Prostate gland (tissue), 2 donors: ENCODE data around the gene GRID1. TPM values are rescaled to one million over a fixed set of nuclear protein-coding genes. Genes with fewer than 3 reads are reported as not detected.

Experiments used
- DNase-seq: peaks from one replicate; pipeline ENCODE4 v3.0.0-alpha.2; 2019; ENCODE audit warnings: low spot score
- H3K27ac ChIP-seq, 2 donors: fragments of 200-600 bp; sonication (generic); 2 replicates each; pipeline ENCODE4 v1.5.1; 2017 to 2019
- H3K27me3 ChIP-seq: fragments of 200-600 bp; sonication (generic); replicated peaks from 2 replicates; pipeline ENCODE4 v1.5.1; 2019; ENCODE audit not compliant: insufficient read depth
- H3K36me3 ChIP-seq, 2 donors: fragments of 200-600 bp; sonication (generic); 1 replicate in 1 of 2; 2 replicates in 1 of 2; pipeline versions ENCODE4 v1.5.1 to v1.8.1; 2017 to 2019
- H3K4me1 ChIP-seq: fragments of 200-600 bp; sonication (generic); replicated peaks from 2 replicates; pipeline ENCODE4 v1.5.1; 2019
- H3K4me3 ChIP-seq, 2 donors: fragments of 200-600 bp; sonication (generic); 2 replicates each; pipeline ENCODE4 v1.5.1; 2017 to 2019
- H3K9me3 ChIP-seq: fragments of 200-600 bp; sonication (generic); 2 replicates; pipeline ENCODE4 v1.5.1; 2017
- CTCF ChIP-seq, 4 experiments: fragments of 200-600 bp in 2 of 4; fragments of 450-650 bp in 2 of 4; sonication (generic) in 2 of 4; IDR thresholded peaks; 1 replicate in 3 of 4; 2 replicates in 1 of 4; pipeline ENCODE4 v1.5.1; 2016 to 2019; ENCODE audit warnings: antibody characterized with exemption in 4 of 4, mild to moderate bottlenecking in 2 of 4, moderate library complexity in 2 of 4
- POLR2A ChIP-seq: fragments of 450-650 bp; IDR thresholded peaks from one replicate; pipeline ENCODE4 v1.6.1; 2016; ENCODE audit warnings: antibody characterized with exemption, mild to moderate bottlenecking
- POLR2AphosphoS5 ChIP-seq: sonication (generic); formaldehyde crosslinking; IDR thresholded peaks from one replicate; pipeline ENCODE4 v1.6.1; 2017; ENCODE audit warnings: antibody characterized with exemption
- WGBS: methylation state at CpG from one replicate; pipeline ENCODE4 v1.1.5; 2018; 5-methylcytosine and 5-hydroxymethylcytosine counted together
- intact Hi-C: fragments of 100-400 bp; cut with DNase I; formaldehyde crosslinking; loops from one replicate; pipeline ENCODE4 v1.14.2; 2022
- total RNA-seq, 2 donors: library from RNA; depleted of rRNA; stranded (reverse); fragments of >200 nt; gene quantifications; one replicate each; pipeline ENCODE4 v1.1.0, GENCODE V29; 2016

The GRID1 gene
- total RNA-seq, 2 donors from 2014 or later = 1.0 to 10.0 TPM

DNA sequence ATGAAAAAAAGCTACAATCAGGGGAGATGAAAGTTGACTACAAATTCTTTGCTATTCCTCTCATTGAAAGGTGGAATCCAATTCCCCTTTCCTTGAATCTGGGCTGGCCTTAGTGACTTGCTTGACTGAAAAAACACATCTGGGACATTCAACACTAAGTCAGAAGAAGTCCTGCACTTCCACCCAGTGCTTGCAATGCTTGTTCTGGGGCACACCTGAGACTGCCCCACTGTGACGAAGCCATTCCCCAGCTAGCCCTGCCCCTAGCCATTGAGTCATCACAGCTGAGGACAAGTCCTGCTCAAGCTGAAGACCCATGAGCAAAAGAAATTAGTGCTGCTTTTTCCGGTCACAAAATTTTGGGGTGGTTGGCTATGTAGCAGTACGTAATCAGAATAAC is 19.2 kb upstream of the GRID1 start:
- peaks cover 3% of the 10 kb centered on the region for H3K27me3 ChIP-seq
- H3K4me3 ChIP-seq = no peak overlapping the region
- WGBS = 89% methylated on average over 3 of the region's 3 CpGs
- DNase-seq = no peak
- H3K4me1 ChIP-seq = no peaks in the 10 kb centered on the region
- intact Hi-C loops = no loop called here
- no peaks in the 10 kb centered on the region for H3K9me3 ChIP-seq
- H3K27ac ChIP-seq = no peak overlapping the region
- no peak for TF ChIP-seq POLR2AphosphoS5
- no peak for TF ChIP-seq CTCF (IDR thresholded peaks at IDR 0.05)
- TF ChIP-seq POLR2A = no peak
- H3K36me3 ChIP-seq = no peaks in the 10 kb centered on the region

- Histone ChIP-seq H3K9me3 (no peaks in the 10 kb centered on the region), H3K27me3 (no peaks in the 10 kb centered on the region), H3K27ac (no peak overlapping the region), H3K4me1 (no peaks in the 10 kb centered on the region), H3K4me3 (no peak overlapping the region), H3K36me3 (no peaks in the 10 kb centered on the region)
- WGBS = 21% methylated on average over 6 of the region's 6 CpGs
- TF ChIP-seq POLR2A (no peak), POLR2AphosphoS5 (no peak), CTCF (IDR thresholded peaks at IDR 0.05) (no peak)
- no peak for DNase-seq
- intact Hi-C loops = loop anchor here (5.0 kb wide), 4 partner anchors 830 to 1835 kb away; no protein-coding TSS in a partner anchor
Observed at GRCh38 chr10:86377797-86378146, 11.2 kb upstream of the GRID1 start.

GRCh38 chr10:86376852-86377796 is 10.5 kb upstream of the GRID1 start:
- H3K27ac ChIP-seq = no peak overlapping the region
- intact Hi-C loops = loop anchor here (5.0 kb wide), 4 partner anchors 830 to 1835 kb away; no protein-coding TSS in a partner anchor
- H3K9me3 ChIP-seq = no peaks in the 10 kb centered on the region
- no peaks in the 10 kb centered on the region for H3K27me3 ChIP-seq
- H3K4me3 ChIP-seq = no peak overlapping the region
- no peaks in the 10 kb centered on the region for H3K36me3 ChIP-seq
- no peaks in the 10 kb centered on the region for H3K4me1 ChIP-seq
- DNase-seq = peak; percentile 55
- 22% methylated on average over 62 of the region's 68 CpGs for WGBS
- TF ChIP-seq CTCF (IDR thresholded peaks at IDR 0.05) = peak; percentile 97 to 99 (median 98)
- TF ChIP-seq POLR2A = no peak
- TF ChIP-seq POLR2AphosphoS5 = no peak

DNA sequence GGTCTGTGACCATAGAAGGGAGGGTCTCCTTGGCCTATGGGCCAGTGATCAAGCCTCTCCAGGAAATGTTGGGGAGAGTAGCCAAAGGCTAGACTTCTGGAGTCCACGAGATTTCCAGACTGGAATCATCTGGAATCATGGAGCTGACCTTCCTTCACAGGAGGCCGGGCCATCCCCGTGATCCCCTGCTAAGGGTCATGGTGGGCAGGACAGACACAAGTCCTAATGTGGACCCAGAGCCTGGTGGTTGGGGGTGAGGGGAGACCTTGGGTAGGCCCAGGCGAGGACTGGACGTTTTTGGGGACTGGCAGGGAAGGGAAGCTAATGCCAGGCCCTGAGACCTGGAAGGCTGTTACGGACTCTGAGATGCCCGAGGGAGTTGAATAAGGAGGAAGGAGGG is 9.8 kb upstream of the GRID1 start:
- H3K36me3 ChIP-seq = no peaks in the 10 kb centered on the region
- no peak for DNase-seq
- WGBS = 87% methylated on average over 7 of the region's 7 CpGs
- no peaks in the 10 kb centered on the region for H3K27me3 ChIP-seq
- intact Hi-C loops = loop anchor here (5.0 kb wide), 4 partner anchors 829 to 1834 kb away; no protein-coding TSS in a partner anchor
- H3K9me3 ChIP-seq = no peaks in the 10 kb centered on the region
- TF ChIP-seq CTCF (IDR thresholded peaks at IDR 0.05) (no peak), POLR2A (no peak), POLR2AphosphoS5 (no peak)
- H3K27ac ChIP-seq = no peak overlapping the region
- H3K4me1 ChIP-seq = no peaks in the 10 kb centered on the region
- no peak overlapping the region for H3K4me3 ChIP-seq

GRCh38 chr10:86375204-86375603 is 8.6 kb upstream of the GRID1 start:
- no peak for DNase-seq
- Histone ChIP-seq H3K4me3 (no peak overlapping the region), H3K27me3 (no peaks in the 10 kb centered on the region), H3K36me3 (no peaks in the 10 kb centered on the region), H3K4me1 (no peaks in the 10 kb centered on the region), H3K27ac (no peak overlapping the region), H3K9me3 (no peaks in the 10 kb centered on the region)
- 87% methylated on average over 8 of the region's 8 CpGs for WGBS
- intact Hi-C loops = loop anchor here (5.0 kb wide), 4 partner anchors 828 to 1833 kb away; no protein-coding TSS in a partner anchor
- TF ChIP-seq POLR2A = no peak
- no peak for TF ChIP-seq CTCF (IDR thresholded peaks at IDR 0.05)
- no peak for TF ChIP-seq POLR2AphosphoS5
